Right cardiac atrium (tissue), 5 donors: ENCODE measurements around the gene B3GNT3. TPM values are rescaled to one million over a fixed set of nuclear protein-coding genes. Genes with fewer than 3 reads are reported as not detected.

Experiments used
- polyA plus RNA-seq: library from polyadenylated mRNA; stranded (reverse); fragments of 200-250 nt; gene quantifications from one replicate; pipeline ENCODE4 v1.2.3, GENCODE V29; 2013
- total RNA-seq, 4 donors: library from RNA; stranded (reverse); fragmentation: NEBNext Ultra II Directional; extraction: Animal tissue kit (Norgen Biotek cat#: 25700); gene quantifications; one replicate each; pipeline ENCODE4 v1.2.1, GENCODE V29; 2021
- donor health status: healthy with polysubstance abuse.
- donor health status: DM: no; HTN: yes; CAD: no.
- donor health status: DM: no; HTN: no; CAD: no.
- donor health status: DM: no; HTN: yes; CAD: no; lungs with severe emphysema.
- donor health status: DM: yes; HTN: yes; CAD: no.

B3GNT3 gene
- total and polyA plus RNA-seq, 5 donors: not detected

Other genes starting within 250 kb of the B3GNT3 start
- 10 to 100 TPM; 25.1 to 36.3 (median 35.1) TPM for gene COLGALT1, start 239.5 kb upstream of the B3GNT3 start, total RNA-seq
- gene COLGALT1, start 239.5 kb upstream of the B3GNT3 start, polyA plus RNA-seq: 19.0 TPM
- under 1 TPM in 2 of 4 donors, not detected in 2; 0.03 to 0.06 TPM for gene UNC13A, start 106.8 kb upstream of the B3GNT3 start, total RNA-seq
- 0.05 TPM for gene UNC13A, start 106.8 kb upstream of the B3GNT3 start, polyA plus RNA-seq
- gene MAP1S, start 75.7 kb upstream of the B3GNT3 start, total RNA-seq: 10 to 100 TPM; 24.8 to 35.5 (median 31.6) TPM
- gene MAP1S, start 75.7 kb upstream of the B3GNT3 start, polyA plus RNA-seq: 14.7 TPM
- 1 to 10 TPM in 3 of 4 donors, under 1 TPM in 1; 0.68 to 1.6 (median 1.3) TPM for gene FCHO1, start 43.7 kb upstream of the B3GNT3 start, total RNA-seq
- gene FCHO1, start 43.7 kb upstream of the B3GNT3 start, polyA plus RNA-seq: 0.57 TPM
- not detected for gene INSL3, start 26.4 kb downstream of the B3GNT3 start, total RNA-seq
- not detected for gene INSL3, start 26.4 kb downstream of the B3GNT3 start, polyA plus RNA-seq
- 1 to 10 TPM; 1.6 to 5.3 (median 4.0) TPM for gene JAK3, start 52.8 kb downstream of the B3GNT3 start, total RNA-seq
- 2.2 TPM for gene JAK3, start 52.8 kb downstream of the B3GNT3 start, polyA plus RNA-seq
- gene RPL18A, start 64.8 kb downstream of the B3GNT3 start, total RNA-seq: 1,000 to 10,000 TPM in 1 of 4 donors, 100 to 1,000 TPM in 3; 850 to 1,097 (median 916) TPM
- gene RPL18A, start 64.8 kb downstream of the B3GNT3 start, polyA plus RNA-seq: 998 TPM
- gene SLC5A5, start 76.8 kb downstream of the B3GNT3 start, total RNA-seq: not detected
- gene SLC5A5, start 76.8 kb downstream of the B3GNT3 start, polyA plus RNA-seq: not detected
- 10 to 100 TPM; 76.1 to 87.6 (median 78.8) TPM for gene CCDC124, start 137.9 kb downstream of the B3GNT3 start, total RNA-seq
- 136 TPM for gene CCDC124, start 137.9 kb downstream of the B3GNT3 start, polyA plus RNA-seq
- gene KCNN1, start 172.0 kb downstream of the B3GNT3 start, total RNA-seq: 1 to 10 TPM in 3 of 4 donors, under 1 TPM in 1; 0.84 to 1.9 (median 1.4) TPM
- gene KCNN1, start 172.0 kb downstream of the B3GNT3 start, polyA plus RNA-seq: 3.0 TPM
- gene ARRDC2, start 213.0 kb downstream of the B3GNT3 start, total RNA-seq: 10 to 100 TPM; 14.2 to 20.5 (median 18.0) TPM
- gene ARRDC2, start 213.0 kb downstream of the B3GNT3 start, polyA plus RNA-seq: 24.7 TPM